ENCODE results near the gene METAP1.

- TF ChIP-seq CTCF (IDR thresholded peaks at IDR 0.05) (no peak), POLR2AphosphoS5 (IDR thresholded peaks at IDR 0.05; ENCODE audit: insufficient read depth in 1 of 2, low read depth in 1 of 2) (no peak)
These were observed 57.4 kb downstream of the METAP1 start for GRCh38 chr4:99052902-99053301.

Measured in vagina (tissue), 2 donors.